ENCODE data around the gene PRDM5.

DNA sequence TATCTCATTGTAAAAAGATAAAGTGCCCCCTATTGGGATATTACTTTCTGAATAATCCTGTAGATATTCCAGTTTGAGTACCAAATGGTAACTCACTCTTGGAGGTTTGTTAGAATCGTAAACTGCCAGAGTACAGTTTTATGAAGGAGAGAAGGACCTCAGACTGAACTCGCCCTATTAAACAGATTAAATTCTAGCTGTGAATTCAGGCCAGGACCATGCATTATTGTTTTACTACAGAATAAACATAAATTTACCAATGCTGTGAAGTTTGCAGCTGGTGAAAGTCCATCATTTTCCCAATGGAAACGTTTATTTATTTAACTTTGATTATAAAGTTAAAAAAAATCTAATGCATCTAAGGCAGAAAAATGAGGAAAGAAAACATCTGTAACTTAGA, 20.2 kb upstream of the PRDM5 start:
- no peak for TF ChIP-seq NONO (IDR thresholded peaks at IDR 0.05)
- no peak for TF ChIP-seq NONO (CRISPR knock-in tag; conservative IDR thresholded peaks at IDR 0.05)
- TF ChIP-seq CEBPG (CRISPR knock-in tag; IDR thresholded peaks at IDR 0.05): no peak
- TF ChIP-seq NPAS2 (CRISPR knock-in tag; IDR thresholded peaks at IDR 0.05; ENCODE audit: borderline replicate concordance): no peak
- TF ChIP-seq CBX5 (CRISPR knock-in tag; IDR thresholded peaks at IDR 0.05; ENCODE audit: borderline replicate concordance): no peak
- TF ChIP-seq, protein P1, sequence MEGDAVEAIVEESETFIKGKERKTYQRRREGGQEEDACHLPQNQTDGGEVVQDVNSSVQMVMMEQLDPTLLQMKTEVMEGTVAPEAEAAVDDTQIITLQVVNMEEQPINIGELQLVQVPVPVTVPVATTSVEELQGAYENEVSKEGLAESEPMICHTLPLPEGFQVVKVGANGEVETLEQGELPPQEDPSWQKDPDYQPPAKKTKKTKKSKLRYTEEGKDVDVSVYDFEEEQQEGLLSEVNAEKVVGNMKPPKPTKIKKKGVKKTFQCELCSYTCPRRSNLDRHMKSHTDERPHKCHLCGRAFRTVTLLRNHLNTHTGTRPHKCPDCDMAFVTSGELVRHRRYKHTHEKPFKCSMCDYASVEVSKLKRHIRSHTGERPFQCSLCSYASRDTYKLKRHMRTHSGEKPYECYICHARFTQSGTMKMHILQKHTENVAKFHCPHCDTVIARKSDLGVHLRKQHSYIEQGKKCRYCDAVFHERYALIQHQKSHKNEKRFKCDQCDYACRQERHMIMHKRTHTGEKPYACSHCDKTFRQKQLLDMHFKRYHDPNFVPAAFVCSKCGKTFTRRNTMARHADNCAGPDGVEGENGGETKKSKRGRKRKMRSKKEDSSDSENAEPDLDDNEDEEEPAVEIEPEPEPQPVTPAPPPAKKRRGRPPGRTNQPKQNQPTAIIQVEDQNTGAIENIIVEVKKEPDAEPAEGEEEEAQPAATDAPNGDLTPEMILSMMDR (CRISPR knock-in tag; IDR thresholded peaks at IDR 0.05): no peak
- no peak for TF ChIP-seq TCF7L2 (IDR thresholded peaks at IDR 0.05; ENCODE audit: low read depth, low read length)
- TF ChIP-seq FIP1L1 (IDR thresholded peaks at IDR 0.05; ENCODE audit: borderline replicate concordance, insufficient read depth, low read depth, low read length): no peak
- TF ChIP-seq SIN3A (IDR thresholded peaks at IDR 0.05; ENCODE audit: borderline replicate concordance, low read depth, low read length): no peak
- no peak for TF ChIP-seq NR3C1 (CRISPR knock-in tag; IDR thresholded peaks at IDR 0.05)
- no peak for TF ChIP-seq PRMT3 (CRISPR knock-in tag; IDR thresholded peaks at IDR 0.05; ENCODE audit: borderline replicate concordance, low read depth)
- no peak for TF ChIP-seq EP300 (IDR thresholded peaks at IDR 0.05; ENCODE audit: low read depth in 2 of 2, low read length in 2 of 2)
- no peak for TF ChIP-seq EP300 (CRISPR knock-in tag; IDR thresholded peaks at IDR 0.05; ENCODE audit: borderline replicate concordance)
